A549 (cell line): Measurements from ENCODE around the gene TIGD3. TPM values are rescaled to one million over a fixed set of nuclear protein-coding genes. Genes with fewer than 3 reads are reported as not detected.
A peak's percentile ranks its signal among the peaks of the same experiment; 100 is the strongest.

Experiments
- ATAC-seq, 2 experiments: fragments of 200-7000 bp in 1 of 2; fragments of >200 bp in 1 of 2; cut with Nextera tagmentation in 1 of 2; cut with Tn5 transposase in 1 of 2; 3 replicates each; pipeline versions ENCODE4 v1.8.0 to v1.9.1; 2018 to 2020; ENCODE audit warnings: mild to moderate bottlenecking in 1 of 2, moderate library complexity in 1 of 2
- CTCF ChIA-PET: fragments of 300-600 bp; sonication (Branson Sonifier 250); formaldehyde crosslinking; extraction: SDS; loops from one replicate; lab custom pipeline; 2021; ENCODE audit warnings: antibody characterized with exemption, inconsistent platforms; lab: Yijun Ruan, JAX
- POLR2A ChIA-PET: fragments of 350-600 bp; formaldehyde crosslinking; extraction: SDS; loops from one replicate; lab custom pipeline; 2021; ENCODE audit warnings: antibody characterized with exemption, inconsistent platforms; lab: Yijun Ruan, JAX
- DNase-seq, 2 experiments: peaks; one replicate each; pipeline versions ENCODE4 v3.0.0 to v3.0.0-alpha.2; 2011 to 2016; ENCODE audit warnings: low read depth in 1 of 2, low spot score in 1 of 2
- FAIRE-seq: peaks from 2 replicates; lab custom pipeline; 2011; peaks lifted over from hg19 to GRCh38; lab: Jason Lieb, UNC
- H3K27ac ChIP-seq, 2 experiments: fragments of >200 bp; sonication (Bioruptor Twin); formaldehyde crosslinking; 3 replicates each; pipeline ENCODE4 v1.5.1; 2016 to 2017
- H3K4me1 ChIP-seq: fragments of >200 bp; sonication (Bioruptor Twin); formaldehyde crosslinking; 3 replicates; pipeline ENCODE4 v1.6.1; 2016
- H3K4me2 ChIP-seq: fragments of >200 bp; sonication (Bioruptor Twin); formaldehyde crosslinking; 3 replicates; pipeline ENCODE4 v1.6.1; 2016
- H3K4me3 ChIP-seq: fragments of >200 bp; sonication (Bioruptor Twin); formaldehyde crosslinking; 3 replicates; pipeline ENCODE4 v1.5.1; 2016
- H3K9me3 ChIP-seq: fragments of >200 bp; sonication (Bioruptor Twin); formaldehyde crosslinking; 3 replicates; pipeline ENCODE4 v1.6.1; 2016
- CBX2 ChIP-seq: fragments of 200-600 bp; sonication (generic); IDR thresholded peaks from 2 replicates; pipeline ENCODE4 v1.6.1; 2016; ENCODE audit warnings: low read depth, mild to moderate bottlenecking, borderline replicate concordance
- E2F6 ChIP-seq: IDR thresholded peaks from 2 replicates; pipeline ENCODE4 v1.6.1; 2012; ENCODE audit warnings: low read depth, borderline replicate concordance
- FOSL2 ChIP-seq, 2 experiments: fragments of 450-650 bp in 1 of 2; fragments of >200 bp in 1 of 2; sonication (Bioruptor Twin) in 1 of 2; formaldehyde crosslinking; IDR thresholded peaks; 2 replicates each; pipeline versions ENCODE4 v1.5.0 to v1.6.1; 2016 to 2020; ENCODE audit warnings: mild to moderate bottlenecking in 1 of 2, moderate library complexity in 1 of 2
- HEYL ChIP-seq: fragments of 250-450 bp; sonication (Bioruptor Pico); IDR thresholded peaks from 2 replicates; pipeline ENCODE4 v1.8.0; 2021; ENCODE audit warnings: mild to moderate bottlenecking, moderate library complexity
- HMGXB4 ChIP-seq: fragments of 250-450 bp; sonication (Bioruptor Pico); IDR thresholded peaks from 2 replicates; pipeline ENCODE4 v1.5.0; 2021; ENCODE audit warnings: mild to moderate bottlenecking, moderate library complexity, borderline replicate concordance
- HOXB5 ChIP-seq: fragments of 250-450 bp; sonication (Bioruptor Pico); IDR thresholded peaks from 2 replicates; pipeline ENCODE4 v1.5.0; 2020; ENCODE audit warnings: mild to moderate bottlenecking, moderate library complexity
- MYC ChIP-seq: IDR thresholded peaks from 2 replicates; pipeline ENCODE4 v1.6.1; 2012; ENCODE audit warnings: mild to moderate bottlenecking, inconsistent platforms, low read length, improper control_type of control experiment, borderline replicate concordance
- PHF8 ChIP-seq: fragments of 200-600 bp; sonication (generic); IDR thresholded peaks from 2 replicates; pipeline ENCODE4 v1.6.1; 2016; ENCODE audit warnings: low read depth, mild to moderate bottlenecking, antibody characterized with exemption, moderate library complexity, borderline replicate concordance
- POLR2AphosphoS2 ChIP-seq: conservative IDR thresholded peaks from 2 replicates; pipeline ENCODE4 v1.6.1; 2012; ENCODE audit warnings: low read length, improper control_type of control experiment, inconsistent platforms
- RNF2 ChIP-seq: fragments of 200-600 bp; sonication (generic); IDR thresholded peaks from 2 replicates; pipeline ENCODE4 v1.6.1; 2016; ENCODE audit warnings: low read depth, mild to moderate bottlenecking, antibody characterized with exemption, moderate library complexity, borderline replicate concordance
- TP53 ChIP-seq: fragments of 250-450 bp; sonication (Bioruptor Pico); IDR thresholded peaks from 2 replicates; pipeline ENCODE4 v1.5.0; 2021; ENCODE audit warnings: mild to moderate bottlenecking, moderate library complexity
- ZNF302 ChIP-seq: fragments of 250-450 bp; sonication (Bioruptor Pico); IDR thresholded peaks from 2 replicates; pipeline ENCODE4 v1.9.0; 2021; ENCODE audit warnings: inconsistent platforms, mild to moderate bottlenecking, moderate library complexity
- WGBS: methylation state at CpG from one replicate; pipeline ENCODE4 v1.1.6; 2017; ENCODE audit errors: missing lambda C conversion rate; 5-methylcytosine and 5-hydroxymethylcytosine counted together
- polyA plus RNA-seq, 4 experiments: library from polyadenylated mRNA; depleted of rRNA in 3 of 4; stranded (reverse); fragments of >200 nt; fragmentation: RNase III in 1 of 4; extraction: RNeasy Plus Mini Kit Qiagen cat#74134 plus additional on column Dnase treatment in 1 of 4; gene quantifications; 2 replicates in 3 of 4; 3 replicates in 1 of 4; pipeline ENCODE4 v1.2.3, GENCODE V29; 2011 to 2017
- TF ChIP-seq, protein P1 (sequence below): fragments of 200-600 bp; sonication (generic); IDR thresholded peaks from 2 replicates; pipeline ENCODE4 v1.6.1; 2016; ENCODE audit warnings: antibody characterized with exemption, mild to moderate bottlenecking, moderate library complexity
- TF ChIP-seq, protein P2 (sequence below): fragments of >200 bp; sonication (Bioruptor Twin); formaldehyde crosslinking; IDR thresholded peaks from 3 replicates; pipeline ENCODE4 v1.6.1; 2016
- TF ChIP-seq, protein P3 (sequence below): IDR thresholded peaks from 2 replicates; pipeline ENCODE4 v1.6.1; 2012
- TF ChIP-seq, protein P4 (sequence below): fragments of >200 bp; sonication (Bioruptor Twin); formaldehyde crosslinking; IDR thresholded peaks from 3 replicates; pipeline ENCODE4 v1.5.1; 2016

TIGD3 gene
- polyA plus RNA-seq, 2 of the 4 experiments (the other 2 are of a cell fraction), result 0.37 to 0.66 TPM

DNA sequence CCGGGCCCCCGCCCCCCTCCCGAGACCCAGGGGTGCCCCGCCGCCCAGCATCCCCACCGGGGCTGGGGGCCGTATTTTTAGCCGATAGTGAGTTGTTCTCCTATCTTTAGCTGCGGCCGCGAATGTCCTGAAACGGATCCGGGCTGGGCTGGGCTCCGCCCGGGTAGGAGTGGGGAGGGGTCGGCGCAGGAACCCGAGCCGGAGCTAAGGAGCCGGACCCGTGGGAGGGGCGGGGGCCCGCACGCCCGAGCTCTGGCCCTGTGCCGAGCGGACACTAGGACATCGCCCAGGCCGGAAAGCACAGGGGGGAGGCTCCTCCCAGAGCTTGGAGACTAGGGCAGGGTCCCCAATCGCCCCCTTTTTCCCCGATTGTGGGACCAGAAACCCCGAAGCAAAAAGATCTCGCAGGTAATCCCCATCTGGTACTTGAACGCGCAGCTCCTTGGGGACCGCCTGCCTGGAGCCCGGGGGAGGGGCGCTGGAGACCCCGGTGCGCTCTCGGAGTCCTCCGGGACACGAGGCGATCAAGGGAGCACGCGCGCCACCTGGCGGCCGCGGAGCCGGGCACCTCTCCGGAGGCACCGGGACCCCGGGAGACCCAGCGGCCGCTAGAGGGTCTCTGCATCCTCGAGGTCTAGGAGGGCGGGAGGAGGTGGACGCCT is 39.2 kb upstream of the TIGD3 start (continued):
- no peak for TF ChIP-seq HMGXB4 (CRISPR knock-in tag)
- TF ChIP-seq, protein P1, sequence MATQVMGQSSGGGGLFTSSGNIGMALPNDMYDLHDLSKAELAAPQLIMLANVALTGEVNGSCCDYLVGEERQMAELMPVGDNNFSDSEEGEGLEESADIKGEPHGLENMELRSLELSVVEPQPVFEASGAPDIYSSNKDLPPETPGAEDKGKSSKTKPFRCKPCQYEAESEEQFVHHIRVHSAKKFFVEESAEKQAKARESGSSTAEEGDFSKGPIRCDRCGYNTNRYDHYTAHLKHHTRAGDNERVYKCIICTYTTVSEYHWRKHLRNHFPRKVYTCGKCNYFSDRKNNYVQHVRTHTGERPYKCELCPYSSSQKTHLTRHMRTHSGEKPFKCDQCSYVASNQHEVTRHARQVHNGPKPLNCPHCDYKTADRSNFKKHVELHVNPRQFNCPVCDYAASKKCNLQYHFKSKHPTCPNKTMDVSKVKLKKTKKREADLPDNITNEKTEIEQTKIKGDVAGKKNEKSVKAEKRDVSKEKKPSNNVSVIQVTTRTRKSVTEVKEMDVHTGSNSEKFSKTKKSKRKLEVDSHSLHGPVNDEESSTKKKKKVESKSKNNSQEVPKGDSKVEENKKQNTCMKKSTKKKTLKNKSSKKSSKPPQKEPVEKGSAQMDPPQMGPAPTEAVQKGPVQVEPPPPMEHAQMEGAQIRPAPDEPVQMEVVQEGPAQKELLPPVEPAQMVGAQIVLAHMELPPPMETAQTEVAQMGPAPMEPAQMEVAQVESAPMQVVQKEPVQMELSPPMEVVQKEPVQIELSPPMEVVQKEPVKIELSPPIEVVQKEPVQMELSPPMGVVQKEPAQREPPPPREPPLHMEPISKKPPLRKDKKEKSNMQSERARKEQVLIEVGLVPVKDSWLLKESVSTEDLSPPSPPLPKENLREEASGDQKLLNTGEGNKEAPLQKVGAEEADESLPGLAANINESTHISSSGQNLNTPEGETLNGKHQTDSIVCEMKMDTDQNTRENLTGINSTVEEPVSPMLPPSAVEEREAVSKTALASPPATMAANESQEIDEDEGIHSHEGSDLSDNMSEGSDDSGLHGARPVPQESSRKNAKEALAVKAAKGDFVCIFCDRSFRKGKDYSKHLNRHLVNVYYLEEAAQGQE, result no peak
- no peak for TF ChIP-seq CBX2
- TF ChIP-seq E2F6, result peak; percentile 63; the same call in 1 of the 2 replicates
- TF ChIP-seq, protein P2, sequence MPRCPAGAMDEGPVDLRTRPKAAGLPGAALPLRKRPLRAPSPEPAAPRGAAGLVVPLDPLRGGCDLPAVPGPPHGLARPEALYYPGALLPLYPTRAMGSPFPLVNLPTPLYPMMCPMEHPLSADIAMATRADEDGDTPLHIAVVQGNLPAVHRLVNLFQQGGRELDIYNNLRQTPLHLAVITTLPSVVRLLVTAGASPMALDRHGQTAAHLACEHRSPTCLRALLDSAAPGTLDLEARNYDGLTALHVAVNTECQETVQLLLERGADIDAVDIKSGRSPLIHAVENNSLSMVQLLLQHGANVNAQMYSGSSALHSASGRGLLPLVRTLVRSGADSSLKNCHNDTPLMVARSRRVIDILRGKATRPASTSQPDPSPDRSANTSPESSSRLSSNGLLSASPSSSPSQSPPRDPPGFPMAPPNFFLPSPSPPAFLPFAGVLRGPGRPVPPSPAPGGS, result 0 out of 3 replicates have a peak, but pooled peaks have one; percentile 36
- no peak for TF ChIP-seq TP53 (CRISPR knock-in tag)
- TF ChIP-seq, protein P3, sequence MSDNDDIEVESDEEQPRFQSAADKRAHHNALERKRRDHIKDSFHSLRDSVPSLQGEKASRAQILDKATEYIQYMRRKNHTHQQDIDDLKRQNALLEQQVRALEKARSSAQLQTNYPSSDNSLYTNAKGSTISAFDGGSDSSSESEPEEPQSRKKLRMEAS, result peak; percentile 89
- peak; percentile 89 for TF ChIP-seq MYC
- no peak for TF ChIP-seq FOSL2 (IDR thresholded peaks at IDR 0.05)
- peak; percentile 21; the same call in 1 of the 2 replicates for TF ChIP-seq FOSL2 (CRISPR knock-in tag; IDR thresholded peaks at IDR 0.05)
- TF ChIP-seq PHF8, result 0 out of 2 replicates have a peak, but pooled peaks have one; percentile 7
- TF ChIP-seq RNF2, result no peak

DNA sequence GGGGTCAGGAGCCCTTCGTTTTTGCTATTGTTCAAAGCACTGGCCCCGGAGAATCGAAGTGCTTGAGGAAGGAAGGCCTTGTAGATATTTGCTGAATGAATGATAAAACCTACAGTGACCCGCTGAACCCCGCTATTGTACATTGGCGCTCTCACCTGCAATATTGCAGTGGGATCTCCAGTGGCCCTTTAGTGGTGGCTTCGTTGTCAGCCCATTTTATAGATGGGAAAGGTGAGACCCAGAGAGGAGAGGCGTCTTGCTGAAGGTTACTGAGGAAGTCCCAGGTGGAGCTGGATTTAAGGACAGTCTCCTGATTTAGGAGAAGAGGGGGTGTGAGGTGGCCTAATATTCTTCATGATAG is 38.7 kb upstream of the TIGD3 start:
- peak in 1 of 2 experiments; percentile 3; a peak in 2 of 6 replicates for ATAC-seq
- H3K27ac ChIP-seq, result peak overlapping the region; percentile 91
- DNase-seq, result no peak
- peak overlapping the region; percentile 97 for H3K4me2 ChIP-seq
- WGBS, result 10% methylated on average over 5 of the region's 8 CpGs
- peak overlapping the region; percentile 99 for H3K4me3 ChIP-seq
- CTCF ChIA-PET, result interaction anchor here (0.7 to 78.3 kb wide), 24 partner anchors 0 to 282 kb away, joined by 3 to 3090 read pairs (median 4); partner anchors contain the start of genes CAPN1, CDC42EP2, DPF2 and POLA2
- TF ChIP-seq ZNF302 (CRISPR knock-in tag) (no peak), POLR2AphosphoS2 (no peak), HEYL (CRISPR knock-in tag) (no peak), HOXB5 (CRISPR knock-in tag) (no peak)
- TF ChIP-seq, protein P4, sequence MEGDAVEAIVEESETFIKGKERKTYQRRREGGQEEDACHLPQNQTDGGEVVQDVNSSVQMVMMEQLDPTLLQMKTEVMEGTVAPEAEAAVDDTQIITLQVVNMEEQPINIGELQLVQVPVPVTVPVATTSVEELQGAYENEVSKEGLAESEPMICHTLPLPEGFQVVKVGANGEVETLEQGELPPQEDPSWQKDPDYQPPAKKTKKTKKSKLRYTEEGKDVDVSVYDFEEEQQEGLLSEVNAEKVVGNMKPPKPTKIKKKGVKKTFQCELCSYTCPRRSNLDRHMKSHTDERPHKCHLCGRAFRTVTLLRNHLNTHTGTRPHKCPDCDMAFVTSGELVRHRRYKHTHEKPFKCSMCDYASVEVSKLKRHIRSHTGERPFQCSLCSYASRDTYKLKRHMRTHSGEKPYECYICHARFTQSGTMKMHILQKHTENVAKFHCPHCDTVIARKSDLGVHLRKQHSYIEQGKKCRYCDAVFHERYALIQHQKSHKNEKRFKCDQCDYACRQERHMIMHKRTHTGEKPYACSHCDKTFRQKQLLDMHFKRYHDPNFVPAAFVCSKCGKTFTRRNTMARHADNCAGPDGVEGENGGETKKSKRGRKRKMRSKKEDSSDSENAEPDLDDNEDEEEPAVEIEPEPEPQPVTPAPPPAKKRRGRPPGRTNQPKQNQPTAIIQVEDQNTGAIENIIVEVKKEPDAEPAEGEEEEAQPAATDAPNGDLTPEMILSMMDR, result peak; percentile 49
- POLR2A ChIA-PET, result interaction anchor here (0.8 to 3.8 kb wide), 8 partner anchors 17 to 198 kb away, joined by 3 to 62 read pairs (median 9); partner anchors contain the start of genes DPF2, POLA2 and ZNHIT2
- no peaks in the 10 kb centered on the region for H3K9me3 ChIP-seq
- FAIRE-seq, result no peak
- H3K4me1 ChIP-seq, result peaks cover 44% of the 10 kb centered on the region
